HepG2 (cell line): ENCODE measurements around the gene UCKL1. TPM values are rescaled to one million over a fixed set of nuclear protein-coding genes. Genes with fewer than 3 reads are reported as not detected.
A peak's percentile ranks its signal among the peaks of the same experiment; 100 is the strongest.

ENCODE experiments used
- ATAC-seq: fragments of 200-7000 bp; cut with Tn5 transposase; 3 replicates; pipeline ENCODE4 v1.9.1; 2020; ENCODE audit warnings: mild to moderate bottlenecking, moderate library complexity
- BruUV-seq: library from RNA; stranded (reverse); fragments of 400-500 nt; replicated peaks from 2 replicates; lab custom pipeline; 2021; lab: Mats Ljungman, UMichigan
- CTCF ChIA-PET: fragments of 300-600 bp; formaldehyde crosslinking; extraction: SDS; loops from one replicate; lab custom pipeline; 2021; ENCODE audit warnings: low total read pairs, inconsistent platforms, low intra/inter-chr PET ratio; lab: Yijun Ruan, JAX
- POLR2A ChIA-PET: fragments of 350-600 bp; sonication (Branson Sonifier 250); formaldehyde crosslinking; loops from one replicate; lab custom pipeline; 2020; ENCODE audit warnings: antibody characterized with exemption, inconsistent platforms; lab: Yijun Ruan, JAX
- DNase-seq: peaks from one replicate; pipeline ENCODE4 v3.0.0-alpha.2; 2015; ENCODE audit warnings: low spot score
- FAIRE-seq: peaks from 3 replicates; lab custom pipeline; 2011; peaks lifted over from hg19 to GRCh38; lab: Jason Lieb, UNC
- H2AFZ ChIP-seq: one replicate; pipeline ENCODE4 v1.6.1; 2011; ENCODE audit warnings: low read length, inconsistent platforms
- H3K27ac ChIP-seq: fragments of 300-600 bp; 3 replicates; pipeline ENCODE4 v1.8.0; 2011; ENCODE audit warnings: mixed run types, mild to moderate bottlenecking, mixed read lengths, low read length, inconsistent platforms; ENCODE audit not compliant: insufficient read depth; ENCODE audit errors: extremely low read length
- H3K27me3 ChIP-seq, 2 experiments: fragments of 200-600 bp in 1 of 2; 2 replicates in 1 of 2; 3 replicates in 1 of 2; pipeline versions ENCODE4 v1.6.0 to v1.8.0; 2011; ENCODE audit warnings: low read length in 2 of 2, mild to moderate bottlenecking in 2 of 2, moderate library complexity in 2 of 2, inconsistent platforms in 1 of 2; ENCODE audit not compliant: insufficient read depth in 2 of 2, control insufficient read depth in 1 of 2
- H3K36me3 ChIP-seq, 2 experiments: fragments of 200-600 bp in 1 of 2; replicated peaks in 1 of 2; 2 replicates in 1 of 2; 3 replicates in 1 of 2; pipeline versions ENCODE4 v1.5.1 to v1.8.0; 2011; ENCODE audit warnings: low read length in 2 of 2, inconsistent platforms in 1 of 2; ENCODE audit not compliant: insufficient read depth in 2 of 2, control insufficient read depth in 1 of 2
- H3K4me1 ChIP-seq: 2 replicates; pipeline ENCODE4 v1.5.1; 2012; ENCODE audit warnings: low read length, inconsistent platforms; ENCODE audit not compliant: insufficient read depth
- H3K4me2 ChIP-seq: 2 replicates; pipeline ENCODE4 v1.6.0; 2011; ENCODE audit warnings: low read depth, low read length, inconsistent platforms
- H3K4me3 ChIP-seq, 3 experiments: fragments of 200-600 bp in 1 of 3; sonication (generic), shearing (Covaris generic) in 1 of 3; replicated peaks in 1 of 3; 2 replicates each; pipeline ENCODE4 v1.5.1; 2011 to 2016; ENCODE audit warnings: low read length in 3 of 3, inconsistent platforms in 2 of 3, low read depth in 2 of 3, mild to moderate bottlenecking in 2 of 3, control low read depth in 1 of 3, mixed read lengths in 1 of 3; ENCODE audit not compliant: insufficient read depth in 1 of 3
- H3K79me2 ChIP-seq: one replicate; pipeline ENCODE4 v1.6.1; 2011; ENCODE audit warnings: low read length, inconsistent platforms; ENCODE audit not compliant: insufficient read depth
- H3K9ac ChIP-seq: 2 replicates; pipeline ENCODE4 v1.6.0; 2011; ENCODE audit warnings: mild to moderate bottlenecking, low read depth, low read length, inconsistent platforms; ENCODE audit not compliant: insufficient read depth
- H3K9me3 ChIP-seq: 2 replicates; pipeline ENCODE4 v1.5.1; 2012; ENCODE audit warnings: mild to moderate bottlenecking, low read length
- H4K20me1 ChIP-seq: 2 replicates; pipeline ENCODE4 v1.6.0; 2011; ENCODE audit warnings: inconsistent platforms, mild to moderate bottlenecking, low read length, moderate library complexity; ENCODE audit not compliant: insufficient read depth
- AGO1 ChIP-seq: fragments of 200-400 bp; formaldehyde crosslinking; IDR thresholded peaks from 2 replicates; pipeline ENCODE4 v1.6.1; 2017; ENCODE audit warnings: mild to moderate bottlenecking, low read depth, low read length, moderate library complexity; ENCODE audit not compliant: poor library complexity, severe bottlenecking
- AGO2 ChIP-seq: fragments of 200-400 bp; formaldehyde crosslinking; optimal IDR thresholded peaks from 2 replicates; pipeline ENCODE3; 2017; ENCODE audit warnings: mild to moderate bottlenecking, low read depth, low read length, moderate library complexity
- IRX3 ChIP-seq: sonication (generic); formaldehyde crosslinking; IDR thresholded peaks from 2 replicates; pipeline ENCODE4 v1.8.1; 2023; ENCODE audit warnings: mild to moderate bottlenecking, low read depth, missing genetic modification reagents, borderline replicate concordance
- NONO ChIP-seq, 2 experiments: fragments of 450-650 bp in 1 of 2; sonication (generic) in 1 of 2; formaldehyde crosslinking in 1 of 2; IDR thresholded peaks in 1 of 2; conservative IDR thresholded peaks in 1 of 2; 2 replicates each; pipeline versions ENCODE4 v1.6.1 to v1.8.0; 2017 to 2022; ENCODE audit warnings: mild to moderate bottlenecking in 1 of 2, missing genetic modification reagents in 1 of 2, moderate library complexity in 1 of 2
- NR2C2 ChIP-seq: sonication (generic); formaldehyde crosslinking; IDR thresholded peaks from 2 replicates; pipeline ENCODE4 v1.4.0; 2020; ENCODE audit warnings: missing genetic modification reagents, mild to moderate bottlenecking, moderate library complexity, borderline replicate concordance
- POLR2G ChIP-seq: fragments of 200-400 bp; formaldehyde crosslinking; IDR thresholded peaks from 2 replicates; pipeline ENCODE4 v1.6.1; 2018; ENCODE audit warnings: mild to moderate bottlenecking, low read depth, low read length, moderate library complexity
- SRSF1 ChIP-seq: fragments of 200-400 bp; formaldehyde crosslinking; optimal IDR thresholded peaks from 2 replicates; pipeline ENCODE3; 2017; ENCODE audit warnings: mild to moderate bottlenecking, low read depth, low read length, moderate library complexity
- TCF12 ChIP-seq, 2 experiments: fragments of 450-650 bp in 1 of 2; sonication (generic) in 1 of 2; formaldehyde crosslinking in 1 of 2; IDR thresholded peaks; 2 replicates each; pipeline versions ENCODE4 v1.6.1 to v1.8.0; 2017 to 2022; ENCODE audit warnings: antibody characterized with exemption in 1 of 2, mild to moderate bottlenecking in 1 of 2, missing genetic modification reagents in 1 of 2, moderate library complexity in 1 of 2
- ZBTB33 ChIP-seq: sonication (generic); formaldehyde crosslinking; IDR thresholded peaks from 2 replicates; pipeline ENCODE4 v1.4.0; 2020; ENCODE audit warnings: missing genetic modification reagents
- ZHX1 ChIP-seq: sonication (generic); formaldehyde crosslinking; IDR thresholded peaks from 2 replicates; pipeline ENCODE4 v1.8.1; 2022; ENCODE audit warnings: low read depth, mild to moderate bottlenecking, missing genetic modification reagents
- ZNF563 ChIP-seq: sonication (generic); formaldehyde crosslinking; IDR thresholded peaks from 2 replicates; pipeline ENCODE4 v1.8.0; 2022; ENCODE audit warnings: mild to moderate bottlenecking, moderate library complexity, missing genetic modification reagents
- WGBS: methylation state at CpG from one replicate; pipeline ENCODE4 v1.1.6; 2017; ENCODE audit warnings: low lambda C conversion rate; 5-methylcytosine and 5-hydroxymethylcytosine counted together
- in situ Hi-C: cut with HindIII; loops from 2 replicates; pipeline ENCODE4 v1.10.0; 2017; ENCODE audit warnings: low pct_unique_long_range_greater_than_20kb; ENCODE audit not compliant: extremely low pct_ligation_motif_present
- intact Hi-C: fragments of 100-400 bp; cut with micrococcal nuclease; formaldehyde crosslinking; loops from one replicate; pipeline ENCODE4 v1.10.0; 2022; ENCODE audit not compliant: unreplicated experiment
- polyA plus RNA-seq, 8 experiments: library from polyadenylated mRNA; depleted of rRNA in 3 of 8; stranded (reverse) in 7 of 8; unstranded in 1 of 8; fragments of >200 nt; fragmentation: Illumina TruSeq in 4 of 8; extraction: Trizol in 4 of 8; gene quantifications; 2 replicates each; pipeline versions ENCODE4 v1.2.1 to v1.2.3, GENCODE V29; 2011 to 2016; ENCODE audit warnings: low read depth in 4 of 8, missing spikeins in 1 of 8, mixed read lengths in 1 of 8; ENCODE audit not compliant: insufficient read depth in 1 of 8
- total RNA-seq, 5 experiments: library from RNA; depleted of rRNA; stranded (reverse); fragments of >200 nt; fragmentation: Illumina TruSeq; extraction: Trizol; gene quantifications; 2 replicates each; pipeline ENCODE4 v1.2.3, GENCODE V29; 2016; ENCODE audit warnings: low read depth in 1 of 5
- TF ChIP-seq, protein P1 (sequence below): sonication (generic); formaldehyde crosslinking; IDR thresholded peaks from 2 replicates; pipeline ENCODE4 v1.5.1; 2020; ENCODE audit warnings: mild to moderate bottlenecking, missing genetic modification reagents, moderate library complexity

The UCKL1 gene
- total and polyA plus RNA-seq, 2 of the 13 experiments (the other 11 are each of a cell fraction or from before 2014, with no cell fraction given) = 50.2 to 126 TPM

GRCh38 chr20:63940472-63941266, 15.5 kb downstream of the UCKL1 start:
- intact Hi-C loops (no loop called here), in situ Hi-C loops (no loop called here)
- peaks cover 50 to 76% of the 10 kb centered on the region in 2 experiments for H3K36me3 ChIP-seq
- peaks cover 2% of the 10 kb centered on the region for H3K79me2 ChIP-seq
- WGBS = 97% methylated on average over 56 of the region's 58 CpGs
- H3K4me1 ChIP-seq = no peaks in the 10 kb centered on the region
- no peak overlapping the region for H3K4me3 ChIP-seq
- ChIA-PET CTCF (no interaction called here), POLR2A (interaction anchor here (1.8 kb wide), 1 partner anchor 16 kb away, joined by 11 read pairs; the partner anchor contains the start of gene UCKL1)
- no TSS peak for BruUV-seq
- no peak overlapping the region for H3K4me2 ChIP-seq
- H3K27ac ChIP-seq = no peak overlapping the region
- no peak overlapping the region for H2AFZ ChIP-seq
- H3K27me3 ChIP-seq = no peaks in the 10 kb centered on the region
- FAIRE-seq = no peak
- peaks cover 24% of the 10 kb centered on the region; the same call in 1 of the 2 replicates for H4K20me1 ChIP-seq
- ATAC-seq = peak; percentile 3; the same call in 2 of the 3 replicates
- DNase-seq = no peak
- no peaks in the 10 kb centered on the region for H3K9me3 ChIP-seq
- no peak overlapping the region for H3K9ac ChIP-seq
- TF ChIP-seq ZHX1 (peak; percentile 29; the same call in 1 of the 2 replicates), ZBTB33 (peak; percentile 45; the same call in 1 of the 2 replicates), NONO (IDR thresholded peaks at IDR 0.05) (no peak), NONO (CRISPR knock-in tag; conservative IDR thresholded peaks at IDR 0.05) (0 out of 2 replicates have a peak, but pooled peaks have one; percentile 19), AGO2 (peak; percentile 95), ZNF563 (CRISPR knock-in tag) (peak; percentile 3; the same call in 1 of the 2 replicates), AGO1 (peak; percentile 58), TCF12 (IDR thresholded peaks at IDR 0.05) (no peak), TCF12 (CRISPR knock-in tag; IDR thresholded peaks at IDR 0.05) (no peak), IRX3 (CRISPR knock-in tag) (no peak), SRSF1 (peak; percentile 1), POLR2G (peak; percentile 49), NR2C2 (CRISPR knock-in tag) (no peak)
- TF ChIP-seq, protein P1, sequence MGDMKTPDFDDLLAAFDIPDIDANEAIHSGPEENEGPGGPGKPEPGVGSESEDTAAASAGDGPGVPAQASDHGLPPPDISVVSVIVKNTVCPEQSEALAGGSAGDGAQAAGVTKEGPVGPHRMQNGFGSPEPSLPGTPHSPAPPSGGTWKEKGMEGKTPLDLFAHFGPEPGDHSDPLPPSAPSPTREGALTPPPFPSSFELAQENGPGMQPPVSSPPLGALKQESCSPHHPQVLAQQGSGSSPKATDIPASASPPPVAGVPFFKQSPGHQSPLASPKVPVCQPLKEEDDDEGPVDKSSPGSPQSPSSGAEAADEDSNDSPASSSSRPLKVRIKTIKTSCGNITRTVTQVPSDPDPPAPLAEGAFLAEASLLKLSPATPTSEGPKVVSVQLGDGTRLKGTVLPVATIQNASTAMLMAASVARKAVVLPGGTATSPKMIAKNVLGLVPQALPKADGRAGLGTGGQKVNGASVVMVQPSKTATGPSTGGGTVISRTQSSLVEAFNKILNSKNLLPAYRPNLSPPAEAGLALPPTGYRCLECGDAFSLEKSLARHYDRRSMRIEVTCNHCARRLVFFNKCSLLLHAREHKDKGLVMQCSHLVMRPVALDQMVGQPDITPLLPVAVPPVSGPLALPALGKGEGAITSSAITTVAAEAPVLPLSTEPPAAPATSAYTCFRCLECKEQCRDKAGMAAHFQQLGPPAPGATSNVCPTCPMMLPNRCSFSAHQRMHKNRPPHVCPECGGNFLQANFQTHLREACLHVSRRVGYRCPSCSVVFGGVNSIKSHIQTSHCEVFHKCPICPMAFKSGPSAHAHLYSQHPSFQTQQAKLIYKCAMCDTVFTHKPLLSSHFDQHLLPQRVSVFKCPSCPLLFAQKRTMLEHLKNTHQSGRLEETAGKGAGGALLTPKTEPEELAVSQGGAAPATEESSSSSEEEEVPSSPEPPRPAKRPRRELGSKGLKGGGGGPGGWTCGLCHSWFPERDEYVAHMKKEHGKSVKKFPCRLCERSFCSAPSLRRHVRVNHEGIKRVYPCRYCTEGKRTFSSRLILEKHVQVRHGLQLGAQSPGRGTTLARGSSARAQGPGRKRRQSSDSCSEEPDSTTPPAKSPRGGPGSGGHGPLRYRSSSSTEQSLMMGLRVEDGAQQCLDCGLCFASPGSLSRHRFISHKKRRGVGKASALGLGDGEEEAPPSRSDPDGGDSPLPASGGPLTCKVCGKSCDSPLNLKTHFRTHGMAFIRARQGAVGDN = peak; percentile 10; the same call in 1 of the 2 replicates
